Measurements from ENCODE around the gene IRAK2.

IRAK2 gene

DNA sequence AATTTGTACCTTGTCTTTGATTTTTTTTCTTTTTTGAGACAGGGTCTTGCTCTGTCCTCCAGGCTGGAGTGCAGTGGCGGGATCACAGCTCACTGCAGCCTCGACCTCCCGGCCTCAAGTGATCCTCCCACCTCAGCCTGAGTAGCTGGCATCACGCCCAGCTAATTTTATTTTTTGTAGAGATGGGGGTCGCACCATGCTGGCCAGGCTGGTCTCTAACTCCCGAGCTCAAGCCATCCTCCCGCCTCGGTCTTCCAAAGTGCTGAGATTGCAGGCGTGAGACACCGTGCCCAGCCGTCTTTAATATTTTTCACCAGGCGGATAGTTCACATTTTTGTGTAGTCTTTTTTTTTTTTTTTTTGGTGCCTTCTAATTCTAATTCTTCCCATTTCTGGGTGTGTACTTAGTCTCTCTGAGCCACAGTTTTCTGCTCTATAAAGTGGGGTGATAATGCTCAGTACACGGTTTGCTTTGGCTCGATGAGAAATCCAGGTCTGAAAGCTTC, 83.0 kb downstream of the IRAK2 start:
- TF ChIP-seq, protein P1, sequence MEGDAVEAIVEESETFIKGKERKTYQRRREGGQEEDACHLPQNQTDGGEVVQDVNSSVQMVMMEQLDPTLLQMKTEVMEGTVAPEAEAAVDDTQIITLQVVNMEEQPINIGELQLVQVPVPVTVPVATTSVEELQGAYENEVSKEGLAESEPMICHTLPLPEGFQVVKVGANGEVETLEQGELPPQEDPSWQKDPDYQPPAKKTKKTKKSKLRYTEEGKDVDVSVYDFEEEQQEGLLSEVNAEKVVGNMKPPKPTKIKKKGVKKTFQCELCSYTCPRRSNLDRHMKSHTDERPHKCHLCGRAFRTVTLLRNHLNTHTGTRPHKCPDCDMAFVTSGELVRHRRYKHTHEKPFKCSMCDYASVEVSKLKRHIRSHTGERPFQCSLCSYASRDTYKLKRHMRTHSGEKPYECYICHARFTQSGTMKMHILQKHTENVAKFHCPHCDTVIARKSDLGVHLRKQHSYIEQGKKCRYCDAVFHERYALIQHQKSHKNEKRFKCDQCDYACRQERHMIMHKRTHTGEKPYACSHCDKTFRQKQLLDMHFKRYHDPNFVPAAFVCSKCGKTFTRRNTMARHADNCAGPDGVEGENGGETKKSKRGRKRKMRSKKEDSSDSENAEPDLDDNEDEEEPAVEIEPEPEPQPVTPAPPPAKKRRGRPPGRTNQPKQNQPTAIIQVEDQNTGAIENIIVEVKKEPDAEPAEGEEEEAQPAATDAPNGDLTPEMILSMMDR (IDR thresholded peaks at IDR 0.05; ENCODE audit: insufficient read depth, low read length, poor library complexity, severe bottlenecking), result no peak
- Histone ChIP-seq H3K36me3 (ENCODE audit: control insufficient read depth, insufficient read depth, low read length) (no peaks in the 10 kb centered on the region; the same call in none of the 2 replicates), H3K27me3 (replicated peaks; ENCODE audit: control insufficient read depth, insufficient read depth, low read length) (no peaks in the 10 kb centered on the region), H3K4me3 (replicated peaks; ENCODE audit: low read depth, low read length) (peak overlapping the region; percentile 15)
- no peak for DNase-seq (ENCODE audit: extremely low read depth, insufficient read length)

DNA sequence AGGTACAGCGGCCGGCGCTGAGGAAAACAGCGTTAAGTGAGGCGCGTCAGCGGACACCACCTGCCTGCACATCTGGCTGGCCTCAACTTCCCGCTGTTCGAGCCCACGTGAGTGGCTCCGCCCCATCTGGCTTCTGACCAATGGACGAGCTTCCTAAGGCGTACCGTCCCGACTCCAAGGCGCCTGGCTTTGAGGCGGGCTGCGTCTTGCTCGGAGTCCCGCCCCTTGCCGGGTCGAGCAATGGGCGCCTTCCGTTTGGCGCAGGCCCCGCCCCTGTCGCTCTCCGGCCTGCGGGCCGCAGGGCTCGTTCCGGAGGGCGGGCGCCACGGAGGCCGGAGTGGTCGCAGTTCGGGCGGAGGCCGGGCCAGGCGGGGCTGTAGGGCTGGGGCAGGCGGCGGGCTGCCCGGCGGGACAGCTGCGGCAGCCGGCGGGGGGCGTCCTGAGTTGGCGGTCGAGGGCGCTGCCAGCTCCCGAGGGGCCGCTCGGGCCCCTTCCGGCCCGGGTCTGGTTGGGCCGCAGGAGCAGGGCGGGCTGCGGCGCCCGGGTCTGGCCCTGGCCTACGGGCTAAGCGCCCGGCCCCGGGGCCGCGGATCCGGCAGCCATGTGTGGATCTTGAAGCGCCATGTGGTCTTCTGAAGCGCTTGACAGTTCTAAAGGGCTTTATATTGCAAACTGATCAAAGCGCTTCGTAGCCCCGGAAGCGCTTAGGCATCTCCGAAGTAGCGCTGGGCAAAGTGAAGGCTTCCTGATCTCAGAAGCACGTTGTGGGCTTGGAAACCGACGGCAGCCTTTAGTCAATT, 83.7 kb downstream of the IRAK2 start, which contains the start of gene TATDN2:
Gene TATDN2, plus strand, starts transcription at position 276 of the 800 bp plus-strand sequence. CDS start 742 bp downstream, outside the sequence.
- Histone ChIP-seq H3K4me3 (replicated peaks; ENCODE audit: low read depth, low read length) (peak within 1 kb of the TSS; percentile 97), H3K36me3 (ENCODE audit: control insufficient read depth, insufficient read depth, low read length) (no peaks in the 10 kb centered on the region; the same call in none of the 2 replicates)
- TF ChIP-seq, protein P1 (IDR thresholded peaks at IDR 0.05; ENCODE audit: insufficient read depth, low read length, poor library complexity, severe bottlenecking), result no peak

DNA sequence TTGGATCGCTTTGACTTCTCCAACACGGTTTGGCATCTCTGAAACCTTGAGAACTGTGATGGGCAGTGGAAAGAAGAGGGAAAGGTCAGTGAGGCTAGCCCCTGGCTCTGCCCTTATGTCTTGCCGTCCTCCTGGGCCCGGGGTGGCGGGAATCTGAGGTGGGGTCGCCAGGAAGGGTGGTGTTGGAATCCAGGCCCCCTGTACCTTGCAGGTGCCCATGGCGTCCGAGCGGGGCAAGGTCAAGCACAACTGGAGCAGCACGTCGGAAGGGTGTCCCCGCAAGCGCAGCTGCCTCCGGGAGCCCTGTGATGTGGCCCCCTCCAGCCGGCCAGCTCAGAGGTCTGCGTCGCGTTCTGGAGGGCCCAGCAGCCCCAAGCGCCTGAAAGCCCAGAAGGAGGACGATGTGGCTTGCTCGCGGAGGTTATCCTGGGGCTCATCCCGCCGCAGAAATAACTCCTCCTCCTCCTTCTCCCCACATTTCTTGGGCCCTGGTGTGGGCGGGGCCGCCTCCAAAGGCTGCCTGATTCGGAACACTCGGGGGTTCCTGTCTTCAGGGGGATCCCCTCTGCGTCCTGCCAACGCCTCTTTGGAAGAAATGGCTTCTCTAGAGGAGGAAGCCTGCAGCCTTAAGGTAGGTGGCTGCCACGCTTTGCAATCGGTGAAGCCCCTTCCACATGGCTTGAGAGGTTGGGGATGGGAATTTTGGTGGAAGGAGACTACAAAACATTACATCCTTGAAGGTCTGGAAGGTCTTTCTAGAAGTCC, 84.4 kb downstream of the IRAK2 start:
- Histone ChIP-seq H3K27me3 (replicated peaks; ENCODE audit: control insufficient read depth, insufficient read depth, low read length) (no peaks in the 10 kb centered on the region), H3K4me3 (replicated peaks; ENCODE audit: low read depth, low read length) (peak overlapping the region; percentile 97), H3K36me3 (ENCODE audit: control insufficient read depth, insufficient read depth, low read length) (peaks cover 4% of the 10 kb centered on the region)
- DNase-seq (ENCODE audit: extremely low read depth, insufficient read length), result peak; percentile 57
- TF ChIP-seq, protein P1 (IDR thresholded peaks at IDR 0.05; ENCODE audit: insufficient read depth, low read length, poor library complexity, severe bottlenecking), result no peak

More for the DNA sequence above, 83.7 kb downstream of the IRAK2 start, which contains the start of gene TATDN2:
- DNase-seq (ENCODE audit: extremely low read depth, insufficient read length), result peak; percentile 97
- H3K27me3 ChIP-seq (replicated peaks; ENCODE audit: control insufficient read depth, insufficient read depth, low read length), result no peaks in the 10 kb centered on the region

DNA sequence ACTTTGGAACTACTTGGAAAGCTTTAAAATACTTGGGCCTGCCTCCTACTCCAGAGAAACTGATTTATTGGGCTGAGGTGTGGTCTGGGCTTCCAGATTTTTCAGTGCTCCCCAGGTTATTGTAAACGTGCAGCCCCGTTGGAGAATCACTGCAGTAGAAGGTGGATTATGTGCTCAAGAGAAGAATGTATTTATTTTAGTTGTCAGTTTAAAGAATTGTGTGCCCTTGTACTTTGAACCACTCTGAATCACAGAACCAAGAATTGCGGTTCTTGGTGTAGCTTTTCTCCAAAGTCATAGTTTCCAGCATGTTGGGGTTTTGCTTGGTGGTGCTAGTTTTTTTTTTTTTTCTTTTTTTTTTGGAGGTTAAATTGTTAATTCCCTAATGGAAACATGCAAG, 85.1 kb downstream of the IRAK2 start:
- H3K36me3 ChIP-seq (ENCODE audit: control insufficient read depth, insufficient read depth, low read length), result peaks cover 10% of the 10 kb centered on the region
- no peaks in the 10 kb centered on the region for H3K27me3 ChIP-seq (replicated peaks; ENCODE audit: control insufficient read depth, insufficient read depth, low read length)
- H3K4me3 ChIP-seq (replicated peaks; ENCODE audit: low read depth, low read length), result peak overlapping the region; percentile 97
- TF ChIP-seq, protein P1 (IDR thresholded peaks at IDR 0.05; ENCODE audit: insufficient read depth, low read length, poor library complexity, severe bottlenecking), result no peak
- no peak for DNase-seq (ENCODE audit: extremely low read depth, insufficient read length)

DNA sequence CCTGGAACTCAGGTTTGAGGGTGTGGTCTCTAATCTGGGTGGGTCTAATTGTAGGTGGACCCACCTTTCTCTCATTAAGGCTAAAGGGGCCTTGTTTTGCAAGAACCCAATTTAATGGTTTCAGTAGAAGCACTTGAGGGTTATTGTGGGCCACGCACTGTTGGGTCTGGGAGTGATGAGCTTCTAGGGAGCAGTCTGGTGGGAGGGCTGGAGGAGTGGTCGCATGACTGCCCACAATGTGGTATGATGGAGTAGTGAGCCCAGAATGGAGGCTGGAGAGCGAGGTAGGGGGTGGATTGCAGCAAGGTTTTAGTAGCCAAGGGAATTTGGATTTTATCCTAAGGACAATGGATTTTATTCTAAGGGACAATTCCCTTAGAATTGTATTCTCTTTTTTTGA, 86.3 kb downstream of the IRAK2 start:
- Histone ChIP-seq H3K36me3 (ENCODE audit: control insufficient read depth, insufficient read depth, low read length) (peaks cover 12% of the 10 kb centered on the region), H3K4me3 (replicated peaks; ENCODE audit: low read depth, low read length) (peak overlapping the region; percentile 97), H3K27me3 (replicated peaks; ENCODE audit: control insufficient read depth, insufficient read depth, low read length) (no peaks in the 10 kb centered on the region)
- TF ChIP-seq, protein P1 (IDR thresholded peaks at IDR 0.05; ENCODE audit: insufficient read depth, low read length, poor library complexity, severe bottlenecking), result no peak
- no peak for DNase-seq (ENCODE audit: extremely low read depth, insufficient read length)
